NB4 (cell line): ENCODE results near the gene FLOT1.

Experiments
- MAX ChIP-seq: IDR thresholded peaks from 2 replicates; pipeline ENCODE4 v1.6.1; 2011; ENCODE audit warnings: low read depth, low read length
- MYC ChIP-seq: IDR thresholded peaks from 2 replicates; pipeline ENCODE4 v1.6.1; 2011; ENCODE audit warnings: low read depth, low read length
- POLR2A ChIP-seq: IDR thresholded peaks from 2 replicates; pipeline ENCODE4 v1.6.1; 2011; ENCODE audit warnings: mild to moderate bottlenecking; ENCODE audit not compliant: insufficient read length; ENCODE audit errors: extremely low read depth
- TF ChIP-seq, protein P1 (sequence below): IDR thresholded peaks from one replicate; pipeline ENCODE4 v1.5.1; 2012; ENCODE audit warnings: low read depth, low read length

GRCh38 chr6:30742316-30743098 is at the start of gene FLOT1:
- TF ChIP-seq, protein P1, sequence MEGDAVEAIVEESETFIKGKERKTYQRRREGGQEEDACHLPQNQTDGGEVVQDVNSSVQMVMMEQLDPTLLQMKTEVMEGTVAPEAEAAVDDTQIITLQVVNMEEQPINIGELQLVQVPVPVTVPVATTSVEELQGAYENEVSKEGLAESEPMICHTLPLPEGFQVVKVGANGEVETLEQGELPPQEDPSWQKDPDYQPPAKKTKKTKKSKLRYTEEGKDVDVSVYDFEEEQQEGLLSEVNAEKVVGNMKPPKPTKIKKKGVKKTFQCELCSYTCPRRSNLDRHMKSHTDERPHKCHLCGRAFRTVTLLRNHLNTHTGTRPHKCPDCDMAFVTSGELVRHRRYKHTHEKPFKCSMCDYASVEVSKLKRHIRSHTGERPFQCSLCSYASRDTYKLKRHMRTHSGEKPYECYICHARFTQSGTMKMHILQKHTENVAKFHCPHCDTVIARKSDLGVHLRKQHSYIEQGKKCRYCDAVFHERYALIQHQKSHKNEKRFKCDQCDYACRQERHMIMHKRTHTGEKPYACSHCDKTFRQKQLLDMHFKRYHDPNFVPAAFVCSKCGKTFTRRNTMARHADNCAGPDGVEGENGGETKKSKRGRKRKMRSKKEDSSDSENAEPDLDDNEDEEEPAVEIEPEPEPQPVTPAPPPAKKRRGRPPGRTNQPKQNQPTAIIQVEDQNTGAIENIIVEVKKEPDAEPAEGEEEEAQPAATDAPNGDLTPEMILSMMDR, result no peak
- no peak for TF ChIP-seq POLR2A
- TF ChIP-seq MAX, result peak; percentile 58
- peak; percentile 19; the same call in 1 of the 2 replicates for TF ChIP-seq MYC
